IPS DF 19.7 (cell line): Measurements from ENCODE around the gene PHACTR4.
"Not testable (repeated sequence)": the region's sequence is repeated elsewhere in the genome, so short reads cannot be mapped to it uniquely, and the experiment has no call there.

Experiments used
- DNase-seq: peaks from one replicate; pipeline ENCODE4 v3.0.0-alpha.2; 2013; ENCODE audit warnings: low read depth, low spot score

Gene PHACTR4

GRCh38 chr1:28499553-28499952 lies 130.0 kb downstream of the PHACTR4 start:
- DNase-seq: no peak

GRCh38 chr1:28501925-28502324 lies 132.4 kb downstream of the PHACTR4 start:
- DNase-seq: no peak

- DNase-seq: no peak
These were observed 133.6 kb downstream of the PHACTR4 start for GRCh38 chr1:28503117-28503516.

- DNase-seq: peak; percentile 94
These were observed 136.1 kb downstream of the PHACTR4 start, which contains the start of gene RCC1 for GRCh38 chr1:28505406-28506187. RCC1 (plus strand) TSS chr1:28506043; CDS start chr1:28529867, 23,824 bp downstream.

- DNase-seq: no peak
These were observed 137.3 kb downstream of the PHACTR4 start for GRCh38 chr1:28506907-28507246.

- DNase-seq: no peak
These were observed 137.7 kb downstream of the PHACTR4 start for GRCh38 chr1:28507247-28507645.

- DNase-seq: no peak
These were observed 138.3 kb downstream of the PHACTR4 start for GRCh38 chr1:28507646-28508434.

- DNase-seq: no peak
These were observed 138.9 kb downstream of the PHACTR4 start for GRCh38 chr1:28508435-28508754.

GRCh38 chr1:28509705-28510272 lies 140.2 kb downstream of the PHACTR4 start:
- no peak for DNase-seq

GRCh38 chr1:28510273-28510969 lies 140.9 kb downstream of the PHACTR4 start:
- no peak for DNase-seq

GRCh38 chr1:28510970-28511440 lies 141.5 kb downstream of the PHACTR4 start:
- no peak for DNase-seq

GRCh38 chr1:28512058-28512611 lies 142.6 kb downstream of the PHACTR4 start:
- no peak for DNase-seq

- not testable (repeated sequence) for DNase-seq
These were observed 144.9 kb downstream of the PHACTR4 start for GRCh38 chr1:28514445-28514933.

GRCh38 chr1:28516518-28516956 lies 147.0 kb downstream of the PHACTR4 start:
- no peak for DNase-seq

GRCh38 chr1:28517649-28517999 lies 148.1 kb downstream of the PHACTR4 start:
- no peak for DNase-seq

GRCh38 chr1:28518000-28518744 lies 148.6 kb downstream of the PHACTR4 start:
- no peak for DNase-seq

GRCh38 chr1:28518745-28519341 lies 149.3 kb downstream of the PHACTR4 start:
- no peak for DNase-seq

GRCh38 chr1:28519946-28520725 lies 150.6 kb downstream of the PHACTR4 start:
- no peak for DNase-seq

- DNase-seq: not testable (repeated sequence)
These were observed 151.3 kb downstream of the PHACTR4 start for GRCh38 chr1:28520796-28521195.
